Activated CD4-positive, alpha-beta T cell treated with anti-CD3 and anti-CD28 coated beads for 24 hours (primary cell): ENCODE results near the gene RBPJ.

Source experiments
- DNase-seq, 2 donors: peaks; one replicate each; pipeline ENCODE4 v3.0.0-alpha.2; 2020; ENCODE audit warnings: low read depth in 2 of 2

Gene RBPJ

GRCh38 chr4:26418107-26418506, 97.3 kb downstream of the RBPJ start:
- DNase-seq, result no peak

- DNase-seq, result no peak
Measured at GRCh38 chr4:26418850-26419249, 98.0 kb downstream of the RBPJ start.

GRCh38 chr4:26420438-26420837, 99.6 kb downstream of the RBPJ start:
- no peak for DNase-seq

- no peak for DNase-seq
Measured at GRCh38 chr4:26420913-26421312, 100.1 kb downstream of the RBPJ start.

GRCh38 chr4:26424153-26424552, 103.3 kb downstream of the RBPJ start:
- no peak for DNase-seq

GRCh38 chr4:26424838-26425237, 104.0 kb downstream of the RBPJ start:
- DNase-seq, result no peak

- no peak for DNase-seq
Measured at GRCh38 chr4:26425953-26426352, 105.1 kb downstream of the RBPJ start.

- no peak for DNase-seq
Measured at GRCh38 chr4:26426892-26427291, 106.1 kb downstream of the RBPJ start.

GRCh38 chr4:26429910-26430309, 109.1 kb downstream of the RBPJ start:
- DNase-seq, result no peak

- DNase-seq, result no peak
Measured at GRCh38 chr4:26431461-26432180, 110.8 kb downstream of the RBPJ start.

- DNase-seq, result no peak
Measured at GRCh38 chr4:26432419-26432818, 111.6 kb downstream of the RBPJ start.

- DNase-seq, result no peak
Measured at GRCh38 chr4:26433556-26433955, 112.7 kb downstream of the RBPJ start.

GRCh38 chr4:26434030-26434639, 113.3 kb downstream of the RBPJ start:
- DNase-seq, result no peak

- DNase-seq, result no peak
Measured at GRCh38 chr4:26441102-26441501, 120.3 kb downstream of the RBPJ start.

GRCh38 chr4:26441771-26442170, 121.0 kb downstream of the RBPJ start:
- DNase-seq, result no peak

GRCh38 chr4:26447378-26447777, 126.6 kb downstream of the RBPJ start:
- DNase-seq, result no peak

GRCh38 chr4:26450418-26450817, 129.6 kb downstream of the RBPJ start:
- DNase-seq, result no peak

GRCh38 chr4:26451597-26451996, 130.8 kb downstream of the RBPJ start:
- no peak for DNase-seq

GRCh38 chr4:26452565-26453531, 132.0 kb downstream of the RBPJ start:
- DNase-seq, result no peak

GRCh38 chr4:26454961-26455360, 134.1 kb downstream of the RBPJ start:
- DNase-seq, result no peak

GRCh38 chr4:26455571-26455970, 134.8 kb downstream of the RBPJ start:
- no peak for DNase-seq

- DNase-seq, result no peak
Measured at GRCh38 chr4:26457412-26457811, 136.6 kb downstream of the RBPJ start.

GRCh38 chr4:26458157-26458561, 137.3 kb downstream of the RBPJ start:
- no peak for DNase-seq
